ENCODE results near the gene RAD54L. TPM values are rescaled to one million over a fixed set of nuclear protein-coding genes. Genes with fewer than 3 reads are reported as not detected.
"Not testable (repeated sequence)": the region's sequence is repeated elsewhere in the genome, so short reads cannot be mapped to it uniquely, and the experiment has no call there.

Gene RAD54L
- total RNA-seq, 2 donors from 2014 or later: 61.7 to 118 TPM

GRCh38 chr1:46325285-46326076, 77.9 kb downstream of the RAD54L start:
- not testable (repeated sequence) for DNase-seq (ENCODE audit: low spot score in 2 of 2); H3K27ac Mint-ChIP-seq; H3K36me3 Mint-ChIP-seq; ATAC-seq; H3K9me3 Mint-ChIP-seq

Other genes starting within 250 kb of the RAD54L start
- gene PIK3R3, start 115.1 kb upstream of the RAD54L start, total RNA-seq: 1 to 10 TPM in 1 of 2 donors, under 1 TPM in 1; 0.45 to 2.2 TPM
- not detected for gene TSPAN1, start 72.7 kb upstream of the RAD54L start, total RNA-seq
- gene P3R3URF, start 71.3 kb upstream of the RAD54L start, total RNA-seq: not detected
- 10 to 100 TPM; 29.0 to 50.7 TPM for gene POMGNT1, start 49.3 kb upstream of the RAD54L start, total RNA-seq
- gene LURAP1, start 44.4 kb upstream of the RAD54L start, total RNA-seq: under 1 TPM in 1 of 2 donors, not detected in 1; 0.21 TPM
- gene LRRC41, start 55.9 kb downstream of the RAD54L start, total RNA-seq: 10 to 100 TPM; 29.2 to 38.2 TPM
- 100 to 1,000 TPM; 341 to 376 TPM for gene UQCRH, start 55.9 kb downstream of the RAD54L start, total RNA-seq
- 10 to 100 TPM; 28.2 to 30.2 TPM for gene NSUN4, start 93.0 kb downstream of the RAD54L start, total RNA-seq
- 1 to 10 TPM; 5.5 to 5.7 TPM for gene FAAH, start 146.6 kb downstream of the RAD54L start, total RNA-seq
- gene DMBX1, start 242.1 kb downstream of the RAD54L start, total RNA-seq: under 1 TPM; 0.09 to 0.54 TPM

All from activated naive CD4-positive, alpha-beta T cell treated with anti-CD3 and anti-CD28 coated beads, Interleukin-2, amount 50 U/mL, for 72 hours (primary cell).